Stimulated activated CD8-positive, alpha-beta memory T cell treated with anti-CD3 and anti-CD28 coated beads, Interleukin-15, amount 100 ng/mL, for 1 hour (primary cell): ENCODE measurements around the gene RGS3.

Experiments
- DNase-seq: peaks from one replicate; pipeline ENCODE4 v3.0.0-alpha.2; 2020; ENCODE audit warnings: low read depth

RGS3 gene

DNA sequence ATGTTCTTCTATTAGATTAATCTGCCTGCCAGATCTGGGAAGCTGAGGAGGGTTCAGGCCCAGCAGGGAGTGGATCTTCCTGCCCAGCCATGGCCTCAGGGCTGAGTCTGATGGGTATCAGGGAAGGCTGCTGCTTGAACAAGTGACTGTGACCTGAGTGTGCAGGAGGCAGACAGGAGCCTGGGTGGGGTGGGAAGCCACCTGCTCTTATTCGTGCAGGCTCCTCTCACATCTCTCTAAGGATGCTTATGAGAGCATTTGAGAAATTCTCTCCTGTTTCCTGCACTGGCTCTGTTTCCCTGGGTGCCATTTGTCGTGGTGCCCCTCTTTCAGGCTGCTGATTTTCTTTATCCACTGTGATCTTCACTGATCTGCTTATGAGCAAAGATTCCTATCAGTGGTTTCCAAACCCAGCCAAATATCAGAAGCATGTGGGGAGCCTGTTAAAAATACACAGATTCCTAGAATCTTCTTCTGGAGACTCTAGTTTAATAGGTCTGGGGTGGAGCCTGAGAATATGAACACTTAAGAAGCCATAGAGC is 2.1 kb downstream of the RGS3 start:
- no peak for DNase-seq

DNA sequence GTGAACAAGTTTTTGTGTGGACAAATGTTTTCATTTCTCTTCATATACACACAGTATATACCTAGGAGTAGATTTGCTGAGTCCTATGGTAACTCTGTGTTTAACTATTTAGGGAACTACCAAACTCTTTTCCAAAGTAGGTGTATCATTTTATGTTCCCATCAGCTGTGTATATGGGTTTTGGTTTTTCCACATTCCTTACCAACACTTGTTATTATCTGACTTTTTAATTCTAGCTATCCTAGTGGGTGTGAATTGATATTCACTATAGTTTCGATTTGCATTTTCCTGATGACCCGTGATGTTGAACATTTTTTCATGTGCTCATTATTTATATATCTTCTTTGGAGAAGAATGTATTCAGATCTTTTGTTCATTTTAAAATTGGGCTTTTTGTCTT is 3.7 kb downstream of the RGS3 start:
- no peak for DNase-seq

DNA sequence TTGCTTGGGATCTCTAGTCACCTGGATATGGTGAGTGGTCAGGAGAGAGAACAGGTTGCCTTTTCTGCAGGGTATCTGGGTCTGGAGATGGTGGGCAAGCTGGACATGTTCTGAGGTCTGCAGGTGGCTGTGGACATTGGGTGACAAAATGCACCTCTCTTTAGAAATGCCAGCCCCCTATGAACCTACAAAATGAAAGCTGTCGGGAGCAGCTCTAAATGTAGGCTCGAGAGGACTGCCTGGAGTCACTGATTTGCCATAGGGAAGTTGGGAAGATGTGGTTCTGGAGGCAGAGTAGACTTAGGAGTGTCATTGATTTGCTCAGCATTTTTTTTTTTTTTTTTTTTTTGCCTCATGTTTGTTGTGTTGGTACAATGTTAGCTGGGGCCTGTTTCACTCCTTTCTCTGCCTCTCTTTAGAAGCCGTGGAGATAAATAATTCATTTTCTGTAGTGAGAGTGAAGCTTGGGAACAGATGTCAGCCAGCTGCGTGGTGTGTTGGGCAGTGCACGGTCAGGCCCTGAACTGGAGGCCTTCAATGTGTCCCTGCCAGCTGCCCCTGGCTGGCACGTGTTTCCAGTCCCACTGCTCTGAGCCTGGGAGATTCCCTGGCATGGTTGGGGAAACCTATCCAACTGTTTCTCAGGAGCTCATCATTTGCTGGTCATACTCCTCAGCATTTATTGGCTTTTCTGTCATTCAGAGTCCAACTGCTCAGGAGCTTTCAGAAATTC is 5.4 kb downstream of the RGS3 start:
- no peak for DNase-seq

GRCh38 chr9:113471143-113471542 is 7.6 kb downstream of the RGS3 start:
- no peak for DNase-seq

GRCh38 chr9:113471566-113471965 is 8.0 kb downstream of the RGS3 start:
- DNase-seq = no peak

DNA sequence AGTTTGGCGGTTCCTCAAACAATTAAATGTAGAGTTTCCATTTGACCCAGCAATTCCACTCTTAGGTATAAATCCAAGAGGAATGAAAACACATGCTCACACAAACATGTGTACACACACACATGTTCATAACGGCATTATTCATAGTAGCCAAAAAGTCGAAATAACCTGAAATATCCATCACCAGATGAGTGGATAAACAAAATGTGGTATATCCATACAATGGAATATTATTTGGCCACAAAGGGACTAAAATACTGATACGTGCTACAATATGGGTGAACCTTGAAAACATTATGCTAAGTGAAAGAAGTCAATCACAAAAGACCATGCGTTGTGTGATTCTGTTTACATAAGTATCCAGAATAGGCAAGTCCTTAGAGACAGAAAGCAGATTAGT is 8.7 kb downstream of the RGS3 start:
- no peak for DNase-seq

- DNase-seq = no peak
These were observed 11.0 kb downstream of the RGS3 start for GRCh38 chr9:113474360-113475028.

DNA sequence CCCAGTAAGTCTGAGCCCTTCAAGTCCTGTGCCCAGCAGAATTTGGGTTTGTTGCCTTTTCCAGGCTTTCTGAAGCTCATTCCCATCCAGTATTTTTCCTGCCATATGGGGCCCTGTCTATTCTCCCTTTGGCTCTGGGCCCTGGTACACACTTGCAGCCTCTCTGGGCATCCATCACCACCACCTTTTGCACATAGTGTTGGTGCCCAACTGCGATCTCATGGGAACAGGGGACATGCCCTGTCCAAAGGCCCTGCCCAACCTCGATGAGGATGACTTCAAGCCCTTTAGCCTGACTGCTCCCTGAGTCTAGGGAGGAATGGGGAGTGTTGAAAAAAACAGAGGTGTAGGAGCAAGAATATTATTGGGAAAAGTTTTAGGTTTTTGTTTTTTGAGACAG is 11.5 kb downstream of the RGS3 start:
- DNase-seq = no peak

GRCh38 chr9:113475992-113476391 is 12.5 kb downstream of the RGS3 start:
- DNase-seq = no peak

- no peak for DNase-seq
These were observed 13.0 kb downstream of the RGS3 start for GRCh38 chr9:113476511-113476916.

GRCh38 chr9:113477058-113477457 is 13.5 kb downstream of the RGS3 start:
- DNase-seq = no peak

DNA sequence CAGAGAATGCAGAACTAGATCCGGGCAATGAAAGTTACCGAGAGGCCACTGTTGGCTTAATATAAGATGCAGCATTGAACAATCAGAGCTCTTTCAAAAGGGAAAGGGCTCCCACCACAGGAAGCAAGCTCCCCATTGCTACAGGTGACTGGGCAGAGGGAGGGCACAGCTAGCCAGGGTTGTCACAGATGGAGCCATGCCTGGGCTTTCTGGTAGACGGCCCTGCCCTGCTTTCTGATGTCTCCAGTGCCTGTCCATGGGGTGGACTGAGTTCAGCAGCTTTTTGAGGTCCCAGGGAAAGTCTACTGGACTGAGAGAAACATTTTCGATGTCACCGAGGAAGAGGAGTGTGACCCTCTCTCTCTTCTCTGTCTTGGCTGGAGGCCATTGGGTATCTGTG is 14.1 kb downstream of the RGS3 start:
- no peak for DNase-seq

- no peak for DNase-seq
These were observed 15.7 kb downstream of the RGS3 start for GRCh38 chr9:113479174-113479621.

DNA sequence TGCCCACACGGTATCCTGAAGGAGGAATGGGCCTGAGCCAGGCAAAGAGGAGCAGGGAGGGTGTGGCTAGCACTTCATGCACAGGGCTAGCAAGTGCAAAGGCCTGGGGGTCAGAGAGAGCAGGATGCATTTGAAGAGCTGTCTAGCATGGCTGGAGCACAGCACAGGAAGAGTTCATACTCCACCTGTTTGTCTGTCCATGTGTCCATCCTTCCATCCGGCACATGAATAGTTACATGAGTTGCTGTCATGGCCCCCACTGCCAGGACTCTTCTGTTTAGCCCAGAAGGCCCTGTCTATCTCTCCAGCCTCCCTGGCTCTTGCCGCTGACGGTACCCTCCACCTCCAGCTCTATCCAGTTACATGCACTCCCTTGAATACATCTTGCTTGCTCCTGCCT is 17.1 kb downstream of the RGS3 start:
- no peak for DNase-seq

DNA sequence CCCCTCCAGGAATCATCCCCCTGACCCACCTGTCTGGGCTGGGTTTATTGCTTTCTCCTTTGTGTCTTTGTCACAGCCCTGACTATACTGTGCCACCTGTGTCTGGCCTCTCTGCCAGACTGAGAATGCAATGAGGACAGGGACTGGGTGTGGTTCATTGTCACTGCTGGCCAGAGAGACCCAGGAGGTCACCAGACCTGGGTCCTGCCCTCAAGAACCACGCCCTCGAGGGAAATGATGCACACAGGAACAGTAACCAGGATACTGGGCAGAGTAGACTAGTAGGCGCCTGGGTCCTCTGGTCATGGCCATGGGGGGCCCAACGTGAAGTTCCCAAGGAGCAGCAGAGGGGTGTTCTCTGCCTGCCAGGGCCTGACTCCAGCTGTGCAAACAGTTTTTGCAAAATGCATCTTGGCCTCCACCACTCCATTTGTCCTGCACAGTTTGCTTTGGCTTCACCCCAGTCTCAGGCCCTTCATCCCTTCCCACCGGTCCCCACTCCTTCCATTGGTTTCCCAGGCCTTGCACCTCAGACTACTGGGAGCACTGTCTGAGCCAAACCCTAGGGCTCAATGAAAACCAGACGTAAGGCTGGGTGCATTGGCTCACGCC is 17.8 kb downstream of the RGS3 start:
- no peak for DNase-seq

- DNase-seq = no peak
These were observed 18.8 kb downstream of the RGS3 start for GRCh38 chr9:113482341-113482740.

DNA sequence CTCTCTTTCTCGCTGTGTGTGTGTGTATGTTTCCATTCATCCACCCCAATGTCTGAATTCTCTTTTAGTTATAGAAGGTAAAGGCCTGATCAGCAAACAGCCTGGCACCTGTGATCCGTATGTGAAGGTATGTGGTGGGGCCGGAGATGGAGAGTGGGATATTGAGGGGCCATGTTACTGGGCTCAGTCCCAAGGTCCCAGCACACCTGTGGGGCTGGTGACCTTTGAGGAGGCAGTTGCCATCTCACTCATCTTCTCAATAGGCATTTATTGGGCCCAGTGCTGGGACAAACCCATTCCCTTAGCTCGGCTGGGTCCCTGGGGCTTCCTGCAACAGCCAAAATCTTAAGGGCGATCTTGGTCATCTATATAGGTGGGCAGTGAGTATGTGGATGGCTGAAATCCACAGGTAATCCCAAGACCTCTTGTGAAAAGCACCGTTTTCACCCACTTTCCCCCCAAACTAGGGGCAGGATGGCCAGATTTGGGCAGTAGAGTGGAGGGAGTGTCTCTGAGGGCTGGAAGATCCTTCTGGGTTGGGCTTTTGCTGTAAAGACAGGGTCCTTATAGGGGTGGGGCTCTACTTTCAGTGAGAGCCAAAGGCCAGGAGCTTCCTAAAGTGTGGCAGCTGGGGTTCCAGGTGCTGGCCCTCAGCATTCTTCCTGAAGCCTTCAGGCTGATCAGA is 19.6 kb downstream of the RGS3 start:
- DNase-seq = no peak

GRCh38 chr9:113483676-113484257 is 20.2 kb downstream of the RGS3 start:
- DNase-seq = no peak

DNA sequence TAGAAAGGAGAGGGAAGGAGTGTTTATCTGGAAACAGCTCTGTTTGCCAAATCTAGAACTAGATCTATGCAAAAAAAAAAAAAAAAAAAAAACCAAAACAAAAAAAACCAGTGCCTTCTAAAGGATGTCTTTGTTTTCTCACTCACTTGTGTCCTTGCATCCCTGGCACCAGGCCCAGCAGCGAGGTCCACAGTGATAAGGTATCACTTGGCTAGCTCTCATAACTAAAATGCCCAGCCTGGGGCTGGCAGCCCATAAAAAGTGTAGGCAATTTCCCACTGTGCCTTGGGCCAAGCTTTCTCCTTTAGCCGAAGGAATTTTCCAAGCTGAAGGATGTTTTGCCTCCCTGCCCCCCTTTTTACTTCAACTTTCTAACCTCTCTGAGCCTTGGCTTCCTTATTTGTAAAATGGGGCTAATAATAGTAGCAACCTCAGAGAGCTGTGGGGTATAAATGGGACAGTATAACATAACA is 20.8 kb downstream of the RGS3 start:
- DNase-seq = no peak

GRCh38 chr9:113485761-113486115 is 22.2 kb downstream of the RGS3 start:
- no peak for DNase-seq

- DNase-seq = no peak
These were observed 22.8 kb downstream of the RGS3 start for GRCh38 chr9:113486327-113486726.

DNA sequence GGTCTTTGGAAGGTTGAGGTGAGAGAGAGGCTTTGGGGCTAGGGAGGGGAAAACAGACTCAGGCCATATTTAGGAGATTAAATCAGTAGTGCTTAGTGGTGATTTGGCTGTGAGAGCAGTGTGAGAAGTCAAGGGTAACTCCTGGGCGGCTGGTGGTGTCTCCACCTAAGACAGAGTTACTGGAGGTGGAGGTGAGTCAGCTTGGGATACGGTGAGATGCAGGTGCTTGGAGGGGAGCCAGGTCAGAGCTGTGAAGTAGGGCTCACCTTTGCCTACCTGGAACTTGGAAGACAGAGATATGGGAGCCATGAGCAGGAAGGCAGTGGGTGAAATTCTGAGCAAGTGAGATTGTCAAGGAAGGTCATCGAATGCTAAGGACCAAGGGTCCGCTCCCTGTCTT is 24.5 kb downstream of the RGS3 start:
- DNase-seq = no peak
